GM12865 (cell line): ENCODE results near the gene CLTA.

ENCODE experiments used
- DNase-seq: peaks from one replicate; pipeline ENCODE4 v3.0.0; 2010; ENCODE audit warnings: low read depth
- H3K4me3 ChIP-seq: 2 replicates; pipeline ENCODE4 v1.5.1; 2011; ENCODE audit warnings: mild to moderate bottlenecking, low read depth, low read length, control low read depth
- CTCF ChIP-seq: IDR thresholded peaks from 2 replicates; pipeline ENCODE4 v1.5.1; 2011; ENCODE audit warnings: low read length, control low read depth, low read depth, inconsistent platforms; ENCODE audit not compliant: insufficient read depth; ENCODE audit errors: missing control alignments

Gene CLTA

GRCh38 chr9:36258996-36259533 is 68.3 kb downstream of the CLTA start:
- TF ChIP-seq CTCF = no peak
- H3K4me3 ChIP-seq = peak overlapping the region; percentile 75
- DNase-seq = peak; percentile 6
